Esophagus muscularis mucosa (tissue), 4 donors: ENCODE data around the gene LHCGR.

Experiments used
- CTCF ChIP-seq, 3 experiments: fragments of 200-600 bp in 2 of 3; fragments of 450-650 bp in 1 of 3; sonication (generic) in 2 of 3; IDR thresholded peaks; one replicate each; pipeline ENCODE4 v1.5.1; 2017 to 2019; ENCODE audit warnings: antibody characterized with exemption in 3 of 3, mild to moderate bottlenecking in 2 of 3, moderate library complexity in 1 of 3
- EP300 ChIP-seq: sonication (generic); formaldehyde crosslinking; IDR thresholded peaks from one replicate; pipeline ENCODE4 v1.6.1; 2017; ENCODE audit warnings: antibody characterized with exemption
- POLR2A ChIP-seq: fragments of 450-650 bp; IDR thresholded peaks from one replicate; pipeline ENCODE4 v1.6.1; 2017; ENCODE audit warnings: antibody characterized with exemption, moderate library complexity, mild to moderate bottlenecking, low read depth
- POLR2AphosphoS5 ChIP-seq, 2 donors: sonication (generic); formaldehyde crosslinking; IDR thresholded peaks; one replicate each; pipeline ENCODE4 v1.6.1; 2017; ENCODE audit warnings: antibody characterized with exemption in 2 of 2

GRCh38 chr2:48738806-48739205 is 16.7 kb downstream of the LHCGR start:
- TF ChIP-seq CTCF (IDR thresholded peaks at IDR 0.05) (no peak), POLR2A (no peak), EP300 (no peak), POLR2AphosphoS5 (IDR thresholded peaks at IDR 0.05) (no peak)
